ENCODE results near the gene KDM1A.

KDM1A gene

DNA sequence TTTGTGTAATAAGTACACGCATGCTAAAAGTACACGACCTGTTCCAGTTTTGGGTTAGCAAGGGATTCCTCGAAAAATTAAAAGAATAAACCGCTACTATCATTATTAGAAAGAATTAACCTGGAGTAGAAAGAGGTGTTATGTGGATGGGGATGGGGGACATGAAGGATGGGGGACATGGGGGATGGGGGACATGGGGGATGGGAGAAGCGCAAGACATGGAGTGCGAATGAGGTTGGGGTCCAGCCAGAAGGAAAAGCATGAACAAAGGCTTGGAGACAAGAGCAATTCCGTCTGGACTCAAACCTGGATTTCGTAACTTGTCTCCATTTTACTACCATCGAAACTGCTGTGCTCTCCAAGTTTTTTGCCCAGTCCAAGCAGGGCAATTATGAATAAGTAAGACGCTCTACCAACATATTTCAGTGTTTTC is 591 bp upstream of the KDM1A start:
- DNase-seq, result no peak

DNA sequence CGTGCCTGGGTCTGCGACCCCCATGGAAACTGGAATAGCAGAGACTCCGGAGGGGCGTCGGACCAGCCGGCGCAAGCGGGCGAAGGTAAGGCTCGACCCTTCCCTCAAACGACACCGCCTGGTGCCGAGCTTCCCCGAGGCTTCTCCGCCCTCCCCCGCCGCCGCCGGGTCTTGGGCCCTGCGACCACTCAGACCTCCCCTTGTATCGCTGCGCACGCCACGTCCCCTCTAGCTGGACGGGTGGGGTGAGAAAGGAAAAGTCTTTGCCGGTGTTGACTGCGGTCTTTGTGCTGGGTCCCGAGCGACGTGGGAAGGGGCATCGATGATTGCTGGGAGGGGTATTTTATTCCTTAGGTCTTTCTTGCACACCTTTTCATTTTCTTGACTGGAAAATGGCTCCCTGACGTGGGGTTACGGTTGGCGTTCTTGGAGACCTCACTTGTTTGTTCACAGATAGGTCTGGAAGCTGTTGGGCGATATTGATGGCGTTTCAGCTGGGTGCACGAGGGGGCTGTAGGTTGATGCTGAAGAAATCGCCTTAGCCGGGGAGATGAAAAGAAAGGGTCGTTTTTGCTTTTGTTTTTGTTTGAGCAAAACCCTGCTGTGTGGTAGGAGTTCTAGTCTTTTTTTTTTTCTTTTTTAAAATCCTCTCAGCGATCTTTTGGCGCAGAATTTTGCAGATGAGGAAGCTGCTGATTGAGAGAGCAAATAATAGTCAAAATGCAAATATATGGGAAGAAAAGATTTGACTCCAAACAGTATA is 776 bp downstream of the KDM1A start:
- peak; percentile 61 to 64 for DNase-seq

DNA sequence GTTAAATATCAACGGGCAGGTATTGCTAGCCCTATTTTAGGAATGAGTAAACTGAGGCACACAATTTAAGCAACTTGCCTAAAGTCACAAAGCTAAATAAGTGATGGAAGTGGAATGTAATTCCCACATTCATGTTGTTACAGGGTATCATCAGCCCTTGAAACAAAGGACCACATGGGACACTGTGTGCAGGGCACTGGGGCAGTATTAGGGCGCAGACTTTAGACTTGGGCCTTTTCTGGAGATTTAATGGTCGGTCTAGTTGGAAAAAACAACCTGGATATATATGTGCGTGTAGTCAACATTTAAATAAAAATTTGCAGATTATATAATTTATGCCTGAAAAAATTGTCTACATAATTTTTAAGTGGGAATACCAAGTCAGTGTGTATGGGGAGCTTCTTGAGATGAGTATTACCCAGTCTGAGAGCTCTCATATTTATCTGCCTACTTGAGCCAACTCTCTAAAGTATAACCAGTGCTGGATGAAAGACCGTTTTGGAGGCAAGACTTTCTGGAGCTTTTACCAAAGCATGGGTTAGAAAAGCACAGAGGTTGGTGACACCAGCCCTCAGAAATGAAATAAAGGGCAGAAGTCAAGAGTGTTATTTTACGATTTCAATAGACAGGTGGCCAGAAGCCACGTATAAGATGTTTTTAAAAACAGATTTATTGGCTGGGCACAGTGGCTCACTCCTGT is 1.6 kb downstream of the KDM1A start:
- peak; percentile 43 for DNase-seq

DNA sequence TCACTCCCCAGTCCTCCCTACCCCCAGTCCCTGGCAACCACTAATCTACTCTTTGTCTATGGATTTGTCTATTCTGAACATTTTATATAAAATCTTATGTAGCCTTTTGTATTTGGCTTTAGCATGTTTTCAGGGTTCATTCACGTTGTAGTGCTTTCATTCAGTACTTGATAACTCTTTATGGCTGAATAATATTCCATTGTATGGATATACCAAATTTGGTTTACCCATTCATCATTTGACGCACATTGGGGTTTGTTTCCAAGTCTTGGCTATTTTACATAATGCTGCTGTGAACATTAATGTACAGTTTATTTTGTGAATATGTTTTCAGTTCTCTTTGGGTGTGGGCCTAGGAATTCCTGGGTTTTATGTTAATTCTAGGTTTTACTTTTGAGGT is 2.6 kb downstream of the KDM1A start:
- DNase-seq, result no peak

DNA sequence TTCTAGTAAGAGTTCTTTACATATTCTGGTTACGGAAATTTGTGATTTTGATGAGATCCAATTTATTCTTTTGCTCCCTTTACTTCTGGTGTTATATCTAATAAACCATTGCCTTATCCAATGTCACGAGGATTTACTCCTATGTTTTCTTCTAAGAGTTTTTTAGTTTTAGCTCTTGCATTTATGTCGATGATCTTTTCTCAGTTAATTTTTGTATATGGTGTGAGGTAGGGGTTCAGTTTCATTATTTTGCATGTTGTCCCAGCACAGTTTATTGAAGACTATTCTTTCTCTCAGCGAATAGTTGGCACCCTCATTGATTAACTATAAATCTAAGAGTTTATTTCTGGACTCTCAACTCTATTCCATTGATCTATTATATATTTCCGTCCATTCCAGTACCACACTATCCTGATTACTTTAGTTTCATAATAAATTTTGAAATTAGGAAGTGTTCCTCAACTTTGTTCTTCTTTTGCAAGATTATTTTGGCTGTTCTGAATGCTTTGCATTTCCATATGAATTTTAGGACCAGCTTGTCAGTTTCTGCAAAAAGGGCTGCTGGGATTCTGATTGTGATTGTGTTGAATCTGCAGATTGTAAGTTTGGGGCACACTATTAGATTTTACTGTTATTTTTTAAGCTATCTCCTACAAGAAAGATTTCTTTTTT is 4.0 kb downstream of the KDM1A start:
- no peak for DNase-seq

DNA sequence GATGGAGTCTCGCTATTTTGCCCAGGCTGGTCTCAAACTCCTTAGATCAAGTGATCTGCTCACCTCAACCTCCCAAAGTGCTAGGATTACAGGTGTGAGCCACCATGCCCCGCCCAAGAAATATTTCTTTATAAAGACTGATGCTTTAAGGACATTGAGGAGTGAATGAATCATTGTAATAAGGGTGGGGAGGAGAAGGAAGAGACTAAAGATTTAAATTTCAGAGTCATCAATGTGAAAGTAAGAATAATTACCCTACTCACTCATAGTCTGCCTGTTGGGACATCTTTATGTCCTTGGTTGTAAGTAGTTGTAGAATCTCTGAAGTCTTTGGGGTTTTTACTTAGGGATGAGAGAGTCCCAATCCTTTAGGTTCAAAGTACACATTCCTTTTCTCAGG is 7.3 kb downstream of the KDM1A start:
- DNase-seq, result no peak

DNA sequence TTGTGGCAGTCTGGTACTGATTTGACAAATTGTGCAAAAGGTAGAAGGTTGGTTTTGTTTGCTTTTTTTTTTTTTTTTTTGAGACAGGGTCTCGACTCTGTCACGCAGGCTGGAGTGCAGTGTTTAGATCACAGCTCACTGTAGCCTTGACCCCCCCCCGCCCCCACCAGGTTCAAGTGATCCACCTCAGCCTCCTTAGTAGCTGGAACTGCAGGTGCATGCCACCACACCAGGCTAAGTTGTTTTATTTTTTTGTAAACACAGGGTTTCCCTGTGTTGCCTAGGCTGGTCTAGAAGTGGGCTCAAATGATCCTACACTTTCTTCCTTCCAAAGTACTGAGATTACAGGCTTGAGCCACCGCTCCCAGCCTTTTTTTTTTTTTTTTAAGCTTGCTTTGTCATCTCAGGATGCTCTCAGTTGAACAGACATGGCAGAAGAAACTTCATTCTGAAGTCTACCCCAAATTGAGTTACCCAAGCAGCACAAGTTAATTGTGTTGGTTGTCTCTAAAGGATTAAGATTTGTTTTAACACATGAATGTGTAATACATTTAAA is 8.2 kb downstream of the KDM1A start:
- DNase-seq, result no peak

DNA sequence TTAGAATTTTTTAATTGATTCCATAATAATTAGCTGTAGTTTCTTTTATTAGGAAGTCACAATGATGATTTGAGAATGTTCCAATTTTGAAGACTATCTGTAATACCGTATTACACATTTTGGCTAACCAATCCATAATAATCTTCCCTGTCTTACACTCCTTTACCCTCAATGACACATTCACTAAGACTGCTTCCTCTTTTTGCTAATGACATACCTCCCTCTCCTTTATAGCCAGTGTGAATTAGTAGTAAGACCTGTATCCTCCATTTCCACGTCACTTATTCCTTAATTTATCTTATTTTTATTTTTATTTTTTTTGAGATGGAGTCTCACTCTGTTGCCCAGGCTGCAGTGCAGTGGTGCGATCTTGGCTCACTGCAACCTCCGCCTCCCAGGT is 10.1 kb downstream of the KDM1A start:
- no peak for DNase-seq

DNA sequence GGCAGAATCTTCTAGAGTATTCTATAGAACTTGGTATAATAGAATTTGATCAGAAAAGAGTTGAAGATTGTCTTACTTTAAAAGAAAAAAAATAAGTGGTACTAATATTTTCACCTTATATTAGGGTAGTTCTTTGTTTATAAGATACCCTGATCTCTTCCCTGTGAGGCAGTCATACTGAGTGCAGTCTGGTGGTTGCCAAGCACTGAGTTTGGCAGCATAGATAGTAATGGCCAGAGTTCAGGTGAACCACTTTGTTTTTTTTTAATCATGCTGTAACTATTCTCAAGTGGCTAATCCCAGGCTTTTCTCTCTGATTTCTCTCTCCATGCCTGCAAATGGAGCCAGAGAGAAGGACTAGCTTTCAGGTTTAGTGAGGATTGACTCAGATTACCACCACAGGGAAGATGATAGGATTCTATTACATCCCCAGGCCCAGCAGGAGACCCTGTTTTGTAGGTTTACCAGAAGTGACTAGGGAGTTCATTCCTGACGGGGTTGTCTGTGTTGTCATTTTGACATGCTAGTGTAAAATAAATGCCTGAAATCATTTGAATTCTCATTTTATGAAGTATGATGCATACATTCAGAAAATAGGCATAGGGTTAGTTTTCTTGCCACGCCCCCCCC is 16.7 kb downstream of the KDM1A start:
- DNase-seq, result no peak

DNA sequence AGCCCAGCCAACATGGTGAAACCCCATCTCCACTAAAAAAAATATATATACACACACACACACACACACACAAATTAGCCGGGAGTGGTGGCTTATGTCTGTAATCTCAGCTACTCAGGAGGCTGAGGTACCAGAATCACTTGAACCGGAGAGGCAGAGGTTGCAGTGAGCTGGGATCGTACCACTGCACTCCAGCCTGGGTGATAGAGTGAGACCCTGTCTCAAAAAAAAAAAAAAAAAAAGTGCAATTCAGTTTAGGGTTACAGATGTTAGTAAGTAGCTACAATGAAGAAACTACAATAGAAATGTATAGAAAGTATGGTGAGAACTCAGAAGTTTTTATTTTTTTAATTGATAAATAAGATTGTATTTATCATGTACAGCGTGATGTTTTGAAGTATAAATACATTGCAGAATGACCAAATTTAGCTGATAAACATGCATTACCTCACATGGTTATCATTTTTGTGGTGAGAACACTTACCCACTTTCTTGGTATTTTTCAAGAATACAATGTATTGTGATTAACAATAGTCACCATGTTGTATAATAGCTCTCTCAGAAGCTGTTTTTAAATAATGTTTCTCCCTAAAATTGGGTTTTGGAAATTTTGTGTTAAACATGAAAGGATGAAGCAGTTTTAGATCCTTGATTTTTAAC is 17.9 kb downstream of the KDM1A start:
- no peak for DNase-seq

DNA sequence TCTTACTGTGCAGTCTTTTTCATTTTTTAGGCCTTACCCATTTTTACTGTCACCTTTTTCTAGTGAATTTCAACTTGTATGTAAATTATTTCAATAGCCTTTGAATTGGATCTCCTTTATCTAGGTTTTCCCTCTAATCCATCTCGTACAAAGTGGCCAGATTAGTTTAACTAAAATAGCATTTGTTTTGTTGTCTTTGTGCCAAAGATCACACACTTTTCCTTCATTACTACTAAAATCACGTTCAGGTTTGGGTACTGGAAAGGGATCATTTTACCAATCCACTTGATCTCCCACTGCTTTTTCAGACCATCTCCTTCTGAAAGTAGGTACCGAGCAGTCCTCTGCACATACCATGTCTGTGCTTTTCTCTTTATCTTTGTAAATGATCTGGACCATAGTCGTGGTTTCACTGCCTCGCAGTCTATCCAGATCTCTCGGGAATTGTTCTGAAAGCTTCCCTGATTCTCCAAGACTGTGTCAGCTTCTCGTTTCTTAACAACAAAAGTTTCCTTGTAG is 20.1 kb downstream of the KDM1A start:
- no peak for DNase-seq

DNA sequence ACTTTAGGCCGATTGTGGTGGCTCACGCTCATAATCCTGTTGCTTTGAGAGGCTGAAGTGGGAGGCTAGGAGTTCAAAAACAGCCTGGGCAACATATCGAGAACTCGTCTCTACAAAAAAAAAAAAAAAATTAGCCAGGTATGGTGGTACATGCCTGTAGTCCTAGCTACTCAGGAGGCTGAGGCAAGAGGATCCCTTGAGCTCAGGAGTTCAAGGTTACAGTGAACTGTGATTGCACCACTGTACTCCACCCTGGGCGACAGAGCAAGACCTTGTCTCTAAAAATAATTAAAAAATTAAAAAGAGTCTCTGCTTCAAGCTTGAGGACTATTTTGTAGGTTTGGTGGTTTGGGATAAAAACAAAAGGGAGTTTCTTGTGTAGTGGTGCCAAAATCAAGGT is 21.2 kb downstream of the KDM1A start:
- no peak for DNase-seq

DNA sequence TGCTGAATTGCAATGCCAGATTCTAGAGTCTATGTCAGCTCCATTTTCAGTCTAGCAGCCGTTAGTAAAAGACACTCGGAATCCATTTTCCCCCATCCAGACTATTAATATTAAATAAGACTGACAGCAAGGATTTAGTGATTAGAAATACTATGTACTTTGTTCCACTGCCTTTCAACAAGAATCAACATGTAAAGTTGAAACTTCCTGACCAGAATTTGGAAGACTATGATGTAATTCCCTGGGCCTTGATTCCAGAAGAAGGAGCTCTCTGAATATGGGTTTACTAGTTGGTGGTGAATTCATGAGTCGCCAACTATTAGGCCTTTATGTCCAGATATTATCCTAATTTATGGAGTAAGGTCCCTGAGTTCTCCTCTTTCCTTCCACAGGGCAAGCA is 24.8 kb downstream of the KDM1A start:
- DNase-seq, result no peak

DNA sequence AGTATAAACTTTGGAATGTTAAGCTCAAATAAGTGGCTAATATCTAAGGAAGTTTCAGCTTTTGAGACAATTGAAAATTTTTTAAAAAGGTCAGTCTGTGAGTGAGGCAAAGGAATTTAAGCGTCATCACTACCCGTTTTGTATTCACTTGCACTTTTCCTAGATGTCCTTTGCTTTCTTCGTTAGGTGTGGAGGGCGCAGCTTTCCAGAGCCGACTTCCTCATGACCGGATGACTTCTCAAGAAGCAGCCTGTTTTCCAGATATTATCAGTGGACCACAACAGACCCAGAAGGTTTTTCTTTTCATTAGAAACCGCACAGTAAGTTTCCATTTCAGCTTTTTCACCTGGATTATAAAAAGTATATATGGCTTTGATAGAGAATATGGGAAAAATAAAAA is 30.9 kb downstream of the KDM1A start:
- no peak for DNase-seq

DNA sequence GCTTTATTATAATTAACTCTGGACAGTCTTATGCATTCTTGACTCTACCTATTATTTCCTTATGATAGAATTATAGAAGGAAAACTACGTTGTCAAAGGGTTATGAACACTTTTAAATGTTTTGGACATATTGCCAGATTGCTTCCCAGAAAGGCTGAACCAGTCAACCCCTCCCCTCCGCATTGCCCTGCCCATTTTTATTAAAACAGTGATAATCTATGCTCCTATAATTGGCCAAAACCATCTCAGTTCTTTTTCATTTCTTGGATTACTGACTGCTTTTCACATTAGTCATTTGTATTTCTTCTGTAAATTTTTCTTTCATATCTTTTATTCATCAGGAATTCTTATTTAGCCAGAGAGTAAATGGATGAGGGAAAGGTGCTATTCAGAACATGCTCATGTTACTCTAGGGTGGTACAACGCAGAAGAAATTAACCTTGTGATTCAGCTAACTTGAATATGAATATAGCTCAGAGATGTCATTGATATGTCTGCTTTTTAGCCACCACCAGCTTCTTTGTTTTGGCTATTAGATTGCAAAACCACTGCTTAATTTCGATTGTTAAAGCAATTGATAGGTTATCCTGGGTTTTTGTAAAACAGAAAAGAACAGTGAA is 32.1 kb downstream of the KDM1A start:
- no peak for DNase-seq

DNA sequence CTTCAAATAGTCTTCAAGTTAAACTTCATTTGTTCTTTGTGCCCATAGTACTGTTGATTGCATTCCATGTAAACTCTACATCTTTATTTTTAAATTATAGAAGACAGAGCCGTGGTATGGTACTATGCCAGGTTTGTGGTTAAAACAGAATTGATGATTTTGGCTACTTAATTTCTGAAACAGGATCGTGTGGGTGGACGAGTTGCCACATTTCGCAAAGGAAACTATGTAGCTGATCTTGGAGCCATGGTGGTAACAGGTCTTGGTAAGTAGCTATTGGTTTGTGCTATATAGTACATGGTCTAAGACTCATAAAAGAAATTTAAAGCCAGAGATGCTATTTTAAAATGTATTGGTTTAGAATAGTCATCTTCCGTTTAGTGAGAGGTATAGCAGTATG is 38.0 kb downstream of the KDM1A start:
- no peak for DNase-seq

DNA sequence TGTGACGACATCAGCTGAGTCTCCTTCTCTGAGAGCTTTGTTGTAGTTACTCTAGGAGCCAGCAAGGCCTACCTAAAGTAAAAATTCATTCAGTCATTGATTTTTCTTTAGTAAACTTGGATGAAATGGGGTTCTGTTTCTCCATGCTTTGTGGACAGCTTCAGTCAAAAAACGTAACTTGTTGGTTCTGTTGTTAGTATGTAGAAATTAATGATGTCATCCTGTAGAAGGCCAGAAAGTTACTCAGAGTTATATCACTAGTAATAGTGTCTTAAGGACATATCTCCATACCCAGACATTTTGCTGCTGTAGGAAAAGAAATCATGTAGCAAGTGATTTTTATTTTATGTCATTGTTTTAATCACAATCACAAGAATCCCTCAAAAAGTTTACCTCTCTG is 43.0 kb downstream of the KDM1A start:
- no peak for DNase-seq

DNA sequence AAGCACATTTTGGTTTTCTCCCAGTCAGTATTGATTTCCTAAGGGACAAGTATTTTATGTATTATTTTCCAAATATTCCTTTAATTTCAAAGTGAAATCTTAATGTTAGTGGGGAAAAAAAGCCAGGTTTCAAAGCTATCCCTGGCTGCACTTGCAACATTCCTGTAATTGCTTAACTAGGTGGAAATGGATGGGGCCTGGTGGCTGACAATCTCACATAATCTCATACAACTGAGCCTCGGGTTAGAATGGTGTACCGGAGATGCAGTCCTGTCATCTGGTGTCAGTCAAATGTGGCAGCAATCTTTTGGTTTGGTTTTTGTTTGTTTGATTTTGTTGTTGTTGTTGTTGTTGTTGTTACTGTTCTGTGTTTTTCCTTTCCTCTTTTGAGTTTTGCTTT is 46.1 kb downstream of the KDM1A start:
- DNase-seq, result no peak

DNA sequence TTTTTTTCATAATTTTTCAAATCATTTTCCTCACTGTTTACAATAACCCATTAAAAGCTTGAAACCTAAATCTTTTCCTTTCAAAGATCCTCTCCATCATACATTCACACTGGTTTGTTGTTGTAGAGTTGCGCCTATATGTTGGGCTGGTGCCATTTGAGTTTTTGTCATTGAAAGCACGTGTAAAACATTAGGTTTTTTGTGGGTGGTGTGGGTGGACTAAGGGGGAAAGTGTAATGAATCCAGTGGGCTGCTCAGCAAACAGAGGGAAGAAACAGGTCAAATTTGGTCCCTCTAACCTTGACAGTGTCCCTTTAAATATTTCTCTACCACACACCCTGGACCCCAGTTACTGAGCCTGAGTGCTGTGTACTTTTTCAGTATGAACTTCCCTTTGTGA is 46.8 kb downstream of the KDM1A start:
- no peak for DNase-seq

DNA sequence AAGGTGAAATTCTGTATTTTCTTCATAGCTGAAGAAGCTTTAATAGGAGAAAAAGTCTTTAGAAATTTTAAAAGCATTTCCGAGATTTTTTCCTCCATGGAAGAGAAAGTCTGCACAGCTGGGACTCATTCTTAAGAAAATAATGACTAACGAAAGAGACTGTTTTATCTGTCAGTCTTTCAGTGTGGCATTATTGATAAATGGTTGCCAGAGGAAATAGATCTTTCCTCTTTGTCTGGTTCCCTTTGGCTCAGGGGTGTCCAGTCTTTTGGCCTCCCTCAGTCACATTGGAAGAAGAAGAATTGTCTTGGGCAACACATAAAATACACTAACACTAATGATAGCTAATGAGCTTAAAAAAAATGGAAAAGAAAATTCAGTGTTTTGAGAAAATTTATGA is 49.9 kb downstream of the KDM1A start:
- no peak for DNase-seq

DNA sequence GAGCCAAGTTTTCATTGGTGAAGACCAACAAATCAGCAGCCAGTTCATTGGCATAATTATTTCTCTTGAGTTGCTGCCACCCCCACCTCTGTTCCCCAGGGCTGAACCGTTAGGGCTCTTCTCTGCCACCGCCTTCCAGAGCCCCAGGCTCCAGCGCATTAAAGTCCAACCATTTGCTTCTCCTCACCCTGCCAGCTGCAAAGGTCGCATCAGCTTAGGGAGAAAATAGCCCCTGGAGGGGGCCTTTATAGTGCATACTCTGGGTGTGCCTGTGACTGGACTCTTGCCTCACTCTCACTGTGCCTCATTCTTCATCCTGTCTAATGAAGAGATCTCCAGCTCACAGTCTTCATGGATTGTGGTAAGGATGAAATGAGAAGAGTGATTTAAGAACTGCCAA is 50.4 kb downstream of the KDM1A start:
- no peak for DNase-seq

DNA sequence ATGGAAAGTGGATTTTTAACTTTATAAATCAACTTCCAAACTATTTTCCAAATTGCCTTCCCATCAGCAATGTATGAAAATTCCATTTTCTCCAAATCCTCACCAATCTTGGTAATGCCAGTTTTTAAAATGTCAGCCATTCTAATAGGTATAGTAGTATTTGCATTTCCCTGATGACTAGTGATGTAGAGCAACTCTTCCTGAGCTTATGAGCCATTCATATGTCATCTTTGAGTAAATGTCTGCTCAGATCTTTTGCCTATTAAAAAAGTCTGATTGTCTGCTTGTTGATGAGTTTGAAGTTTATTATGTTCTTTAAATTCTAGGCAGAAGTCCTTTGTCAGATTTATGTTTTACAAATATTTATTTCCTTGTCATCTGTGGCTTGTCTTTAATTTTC is 54.7 kb downstream of the KDM1A start:
- no peak for DNase-seq
